HCT116 (cell line): ENCODE data around the gene SCAMP1. TPM values are rescaled to one million over a fixed set of nuclear protein-coding genes. Genes with fewer than 3 reads are reported as not detected.

Source experiments
- ATAC-seq: fragments of 200-7000 bp; cut with Tn5 transposase; 2 replicates; pipeline ENCODE4 v1.9.1; 2020; ENCODE audit warnings: mild to moderate bottlenecking, moderate library complexity
- BruUV-seq: library from RNA; stranded (reverse); fragments of 400-500 nt; replicated peaks from 2 replicates; lab custom pipeline; 2021; lab: Mats Ljungman, UMichigan
- CTCF ChIA-PET: fragments of 300-600 bp; sonication (Branson Sonifier 250); formaldehyde crosslinking; loops from one replicate; lab custom pipeline; 2021; ENCODE audit warnings: antibody characterized with exemption; lab: Charles Lee
- POLR2A ChIA-PET: fragments of 300-600, 350-600 bp; sonication (Branson Sonifier 250); formaldehyde crosslinking; loops from one replicate; lab custom pipeline; 2021; ENCODE audit warnings: antibody characterized with exemption; lab: Charles Lee
- RAD21 ChIA-PET, 2 experiments: fragments of 300-600 bp; sonication (Branson Sonifier 250); formaldehyde crosslinking; loops; one replicate each; lab custom pipeline; 2023; ENCODE audit warnings: low total read pairs in 2 of 2; ENCODE audit not compliant: uncharacterized antibody in 2 of 2, unreplicated experiment in 2 of 2, low non-redundant PET in 1 of 2; lab: Charles Lee
- DNase-seq: peaks from one replicate; pipeline ENCODE4 v3.0.0-alpha.2; 2010; ENCODE audit warnings: low read depth, low spot score
- H2AFZ ChIP-seq: fragments of 200-600 bp; shearing (Covaris generic), sonication (generic); 2 replicates; pipeline ENCODE4 v1.6.1; 2017; ENCODE audit warnings: low read depth, mixed run types, mixed read lengths, antibody characterized with exemption, low read length; ENCODE audit not compliant: poor library complexity, severe bottlenecking
- H3K27ac ChIP-seq: 2 replicates; pipeline ENCODE4 v1.5.1; 2012; ENCODE audit warnings: low read depth, low read length
- H3K27me3 ChIP-seq: fragments of 200-600 bp; sonication (generic); 2 replicates; pipeline ENCODE4 v1.6.1; 2016; ENCODE audit warnings: mixed run types, low read length, mixed read lengths; ENCODE audit not compliant: insufficient read depth
- H3K36me3 ChIP-seq, 2 experiments: fragments of 200-500 bp in 1 of 2; fragments of 200-600 bp in 1 of 2; sonication (Bioruptor generic) in 1 of 2; sonication (generic) in 1 of 2; 2 replicates each; pipeline versions ENCODE4 v1.5.1 to v1.6.1; 2014 to 2016; ENCODE audit warnings: low read length in 2 of 2, inconsistent platforms in 1 of 2, mixed read lengths in 1 of 2, mixed run types in 1 of 2; ENCODE audit not compliant: insufficient read depth in 2 of 2, control insufficient read depth in 1 of 2
- H3K4me1 ChIP-seq, 2 experiments: fragments of 200-600 bp in 1 of 2; sonication (generic) in 1 of 2; 2 replicates each; pipeline versions ENCODE4 v1.5.1 to v1.6.1; 2012 to 2017; ENCODE audit warnings: low read length in 2 of 2, inconsistent platforms in 1 of 2, mild to moderate bottlenecking in 1 of 2, mixed read lengths in 1 of 2, mixed run types in 1 of 2, moderate library complexity in 1 of 2; ENCODE audit not compliant: insufficient read depth in 2 of 2, control insufficient read depth in 1 of 2
- H3K4me2 ChIP-seq: fragments of 200-600 bp; sonication (generic); 2 replicates; pipeline ENCODE4 v1.6.1; 2017; ENCODE audit warnings: mixed run types, low read length, mixed read lengths
- H3K4me3 ChIP-seq, 2 experiments: fragments of 200-600 bp in 1 of 2; sonication (generic) in 1 of 2; replicated peaks in 1 of 2; 2 replicates each; pipeline ENCODE4 v1.5.1; 2011 to 2016; ENCODE audit warnings: low read length in 2 of 2, control low read depth in 1 of 2, low read depth in 1 of 2, mild to moderate bottlenecking in 1 of 2, mixed read lengths in 1 of 2, mixed run types in 1 of 2
- H3K79me2 ChIP-seq: fragments of 200-600 bp; sonication (generic); 2 replicates; pipeline ENCODE4 v1.6.1; 2017; ENCODE audit warnings: mild to moderate bottlenecking, mixed run types, low read length, moderate library complexity, mixed read lengths; ENCODE audit not compliant: insufficient read depth
- H3K9ac ChIP-seq: fragments of 200-600 bp; sonication (generic); 2 replicates; pipeline ENCODE4 v1.6.1; 2016; ENCODE audit warnings: low read length, mixed read lengths
- H3K9me2 ChIP-seq: fragments of 200-600 bp; sonication (generic), shearing (Covaris generic); 2 replicates; pipeline ENCODE4 v1.6.1; 2017; ENCODE audit warnings: mixed run types, mild to moderate bottlenecking, moderate library complexity; ENCODE audit not compliant: insufficient read depth
- H3K9me3 ChIP-seq, 2 experiments: fragments of 200-500 bp in 1 of 2; fragments of 200-600 bp in 1 of 2; sonication (Bioruptor generic) in 1 of 2; sonication (generic) in 1 of 2; 2 replicates each; pipeline ENCODE4 v1.6.1; 2014 to 2017; ENCODE audit warnings: low read length in 2 of 2, mixed read lengths in 2 of 2, inconsistent platforms in 1 of 2, low read depth in 1 of 2, mild to moderate bottlenecking in 1 of 2, mixed run types in 1 of 2, moderate library complexity in 1 of 2; ENCODE audit not compliant: control insufficient read depth in 1 of 2, insufficient read depth in 1 of 2
- H4K20me1 ChIP-seq: fragments of 200-600 bp; sonication (generic), shearing (Covaris generic); 2 replicates; pipeline ENCODE4 v1.6.1; 2017; ENCODE audit warnings: mixed run types, mild to moderate bottlenecking, moderate library complexity; ENCODE audit not compliant: insufficient read depth
- CBX3 ChIP-seq: IDR thresholded peaks from 2 replicates; pipeline ENCODE4 v1.6.1; 2012; ENCODE audit warnings: low read depth
- CEBPB ChIP-seq: IDR thresholded peaks from 2 replicates; pipeline ENCODE4 v1.6.1; 2012; ENCODE audit warnings: low read depth
- CTCF ChIP-seq, 3 experiments: fragments of 200-600 bp in 1 of 3; sonication (generic) in 1 of 3; IDR thresholded peaks in 2 of 3; conservative IDR thresholded peaks in 1 of 3; 2 replicates each; pipeline ENCODE4 v1.5.1; 2012 to 2017; ENCODE audit warnings: low read depth in 2 of 3, low read length in 2 of 3, antibody characterized with exemption in 1 of 3, borderline replicate concordance in 1 of 3, control low read depth in 1 of 3, mild to moderate bottlenecking in 1 of 3, mixed read lengths in 1 of 3, mixed run types in 1 of 3, moderate library complexity in 1 of 3; ENCODE audit not compliant: insufficient read depth in 1 of 3
- ELF1 ChIP-seq: IDR thresholded peaks from 2 replicates; pipeline ENCODE4 v1.6.1; 2012; ENCODE audit warnings: low read depth, borderline replicate concordance
- FOSL1 ChIP-seq: IDR thresholded peaks from 2 replicates; pipeline ENCODE4 v1.6.1; 2012; ENCODE audit warnings: low read depth
- JUND ChIP-seq: IDR thresholded peaks from 2 replicates; pipeline ENCODE4 v1.6.1; 2012
- MAX ChIP-seq: IDR thresholded peaks from 2 replicates; pipeline ENCODE4 v1.6.1; 2012
- POLR2AphosphoS5 ChIP-seq: IDR thresholded peaks from 2 replicates; pipeline ENCODE4 v1.6.1; 2011; ENCODE audit warnings: mild to moderate bottlenecking, low read depth, low read length, moderate library complexity
- SIN3A ChIP-seq: IDR thresholded peaks from 2 replicates; pipeline ENCODE4 v1.6.1; 2012; ENCODE audit warnings: low read depth
- SRF ChIP-seq: IDR thresholded peaks from 2 replicates; pipeline ENCODE4 v1.6.1; 2012; ENCODE audit warnings: low read depth
- TCF7L2 ChIP-seq: IDR thresholded peaks from 2 replicates; pipeline ENCODE4 v1.7.0; 2011; ENCODE audit warnings: borderline replicate concordance, inconsistent platforms; ENCODE audit not compliant: insufficient read depth, insufficient read length; ENCODE audit errors: extremely low read depth
- YY1 ChIP-seq: IDR thresholded peaks from 2 replicates; pipeline ENCODE4 v1.6.1; 2011; ENCODE audit warnings: low read length, low read depth, moderate library complexity, mild to moderate bottlenecking; ENCODE audit not compliant: insufficient replicate concordance; ENCODE audit errors: extremely low read depth
- ZBTB33 ChIP-seq: IDR thresholded peaks from 2 replicates; pipeline ENCODE4 v1.6.1; 2011; ENCODE audit warnings: mild to moderate bottlenecking, low read length, moderate library complexity; ENCODE audit not compliant: insufficient replicate concordance; ENCODE audit errors: extremely low read depth
- ZNF274 ChIP-seq: fragments of 200-500 bp; sonication (Bioruptor generic); IDR thresholded peaks from 2 replicates; pipeline ENCODE4 v1.6.1; 2014; ENCODE audit warnings: mild to moderate bottlenecking, low read depth, low read length, inconsistent platforms
- intact Hi-C: fragments of 100-400 bp; cut with micrococcal nuclease; formaldehyde crosslinking; loops from 2 replicates; pipeline ENCODE4 v1.10.0; 2022
- total RNA-seq: library from RNA; stranded (reverse); gene quantifications from one replicate; pipeline ENCODE4 v1.2.1, GENCODE V29; 2021; ENCODE audit not compliant: unreplicated experiment
- TF ChIP-seq, protein P1 (sequence below): IDR thresholded peaks from 2 replicates; pipeline ENCODE4 v1.6.1; 2012
- TF ChIP-seq, protein P2 (sequence below): IDR thresholded peaks from 2 replicates; pipeline ENCODE4 v1.6.1; 2012; ENCODE audit warnings: low read depth

Gene SCAMP1
- total RNA-seq, 1 experiment from 2014 or later, result 46.4 TPM

DNA sequence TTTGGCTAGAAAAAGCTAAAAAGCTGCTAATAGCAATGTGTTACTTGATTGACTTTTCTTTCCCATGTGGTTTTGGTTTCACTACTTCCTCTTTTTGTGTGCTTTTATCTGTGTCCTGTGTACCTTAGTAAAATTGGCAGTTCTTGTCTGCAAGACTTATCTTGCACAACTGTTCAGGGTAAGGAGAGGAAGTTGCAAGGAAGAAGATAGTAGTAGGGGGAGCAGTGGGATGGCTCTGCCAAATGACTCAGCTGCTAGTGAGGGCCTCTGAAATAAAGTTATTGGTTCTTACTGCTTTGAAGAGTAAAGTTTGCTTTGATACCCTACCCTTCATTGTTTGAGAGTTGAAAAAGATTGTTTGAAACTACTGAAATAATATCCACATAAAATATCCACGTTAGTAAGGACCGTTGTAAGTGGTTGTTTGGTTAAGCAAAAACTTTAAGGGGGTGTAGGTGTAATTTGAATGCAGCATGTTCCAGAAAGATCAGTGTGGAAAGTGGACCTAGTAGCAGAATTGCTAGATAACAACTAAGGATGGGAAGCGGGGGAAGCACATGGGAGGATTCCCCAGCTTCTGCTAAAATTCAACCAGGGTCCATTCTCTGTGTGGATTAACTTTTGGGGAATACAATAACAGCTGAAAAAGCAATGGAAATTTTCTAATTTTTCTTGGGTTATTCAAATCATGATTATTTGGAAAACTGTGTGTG is 123.5 kb downstream of the SCAMP1 start:
- Histone ChIP-seq H3K79me2 (no peaks in the 10 kb centered on the region), H3K9ac (no peak overlapping the region), H3K9me3 (no peaks in the 10 kb centered on the region), H2AFZ (no peak overlapping the region), H3K4me3 (no peak overlapping the region), H3K27me3 (no peaks in the 10 kb centered on the region), H4K20me1 (no peaks in the 10 kb centered on the region), H3K9me2 (no peaks in the 10 kb centered on the region), H3K36me3 (peaks cover 7 to 8% of the 10 kb centered on the region in 2 experiments; a peak in 1 of 4 replicates), H3K27ac (no peak overlapping the region), H3K4me1 (no peaks in the 10 kb centered on the region), H3K4me2 (no peak overlapping the region)
- TF ChIP-seq, protein P1, sequence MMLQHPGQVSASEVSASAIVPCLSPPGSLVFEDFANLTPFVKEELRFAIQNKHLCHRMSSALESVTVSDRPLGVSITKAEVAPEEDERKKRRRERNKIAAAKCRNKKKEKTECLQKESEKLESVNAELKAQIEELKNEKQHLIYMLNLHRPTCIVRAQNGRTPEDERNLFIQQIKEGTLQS, result no peak
- TF ChIP-seq CBX3 (no peak), ELF1 (no peak), TCF7L2 (no peak), ZNF274 (no peak), ZBTB33 (no peak), JUND (no peak), POLR2AphosphoS5 (no peak), SIN3A (no peak), SRF (no peak), CTCF (IDR thresholded peaks at IDR 0.05 in 2 of 3, conservative IDR thresholded peaks at IDR 0.05 in 1 of 3; ENCODE audit: borderline replicate concordance in 1 of 3, insufficient read depth in 1 of 3, low read depth in 2 of 3, low read length in 2 of 3) (no peak), CEBPB (no peak), YY1 (no peak), MAX (no peak), FOSL1 (no peak)
- TF ChIP-seq, protein P2, sequence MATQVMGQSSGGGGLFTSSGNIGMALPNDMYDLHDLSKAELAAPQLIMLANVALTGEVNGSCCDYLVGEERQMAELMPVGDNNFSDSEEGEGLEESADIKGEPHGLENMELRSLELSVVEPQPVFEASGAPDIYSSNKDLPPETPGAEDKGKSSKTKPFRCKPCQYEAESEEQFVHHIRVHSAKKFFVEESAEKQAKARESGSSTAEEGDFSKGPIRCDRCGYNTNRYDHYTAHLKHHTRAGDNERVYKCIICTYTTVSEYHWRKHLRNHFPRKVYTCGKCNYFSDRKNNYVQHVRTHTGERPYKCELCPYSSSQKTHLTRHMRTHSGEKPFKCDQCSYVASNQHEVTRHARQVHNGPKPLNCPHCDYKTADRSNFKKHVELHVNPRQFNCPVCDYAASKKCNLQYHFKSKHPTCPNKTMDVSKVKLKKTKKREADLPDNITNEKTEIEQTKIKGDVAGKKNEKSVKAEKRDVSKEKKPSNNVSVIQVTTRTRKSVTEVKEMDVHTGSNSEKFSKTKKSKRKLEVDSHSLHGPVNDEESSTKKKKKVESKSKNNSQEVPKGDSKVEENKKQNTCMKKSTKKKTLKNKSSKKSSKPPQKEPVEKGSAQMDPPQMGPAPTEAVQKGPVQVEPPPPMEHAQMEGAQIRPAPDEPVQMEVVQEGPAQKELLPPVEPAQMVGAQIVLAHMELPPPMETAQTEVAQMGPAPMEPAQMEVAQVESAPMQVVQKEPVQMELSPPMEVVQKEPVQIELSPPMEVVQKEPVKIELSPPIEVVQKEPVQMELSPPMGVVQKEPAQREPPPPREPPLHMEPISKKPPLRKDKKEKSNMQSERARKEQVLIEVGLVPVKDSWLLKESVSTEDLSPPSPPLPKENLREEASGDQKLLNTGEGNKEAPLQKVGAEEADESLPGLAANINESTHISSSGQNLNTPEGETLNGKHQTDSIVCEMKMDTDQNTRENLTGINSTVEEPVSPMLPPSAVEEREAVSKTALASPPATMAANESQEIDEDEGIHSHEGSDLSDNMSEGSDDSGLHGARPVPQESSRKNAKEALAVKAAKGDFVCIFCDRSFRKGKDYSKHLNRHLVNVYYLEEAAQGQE, result no peak
- ATAC-seq (no peak), DNase-seq (no peak)
- RAD21 ChIA-PET, result no interaction called here
- BruUV-seq, result no TSS peak
- POLR2A ChIA-PET, result no interaction called here
- intact Hi-C loops, result no loop called here
- CTCF ChIA-PET, result no interaction called here
